ENCODE measurements around the gene SAMD15. TPM values are rescaled to one million over a fixed set of nuclear protein-coding genes. Genes with fewer than 3 reads are reported as not detected.

Gene SAMD15
- total RNA-seq, 1 experiment from 2014 or later: 0.86 TPM

- no peak overlapping the region for H3K27ac Mint-ChIP-seq (ENCODE audit: low read depth, unreplicated experiment)
- no peaks in the 10 kb centered on the region for H3K36me3 Mint-ChIP-seq (ENCODE audit: insufficient read depth, unreplicated experiment)
- no TSS peak for BruUV-seq (replicated peaks)
- no peak for TF ChIP-seq CTCF (IDR thresholded peaks at IDR 0.05; ENCODE audit: unreplicated experiment)
- intact Hi-C loops (cut with micrococcal nuclease): no loop called here
- ChIA-PET CTCF (no interaction called here), POLR2A (no interaction called here)
- peaks cover 9% of the 10 kb centered on the region for H3K9me3 Mint-ChIP-seq (ENCODE audit: unreplicated experiment)
- peaks cover 7% of the 10 kb centered on the region for H3K4me1 Mint-ChIP-seq (ENCODE audit: insufficient read depth, unreplicated experiment)
- no peaks in the 10 kb centered on the region for H3K27me3 Mint-ChIP-seq (ENCODE audit: insufficient read depth, unreplicated experiment)
- no peak overlapping the region for H3K4me3 Mint-ChIP-seq (ENCODE audit: unreplicated experiment)
- no peak for DNase-seq (ENCODE audit: unreplicated experiment)
Measured at GRCh38 chr14:77416836-77417235, 39.7 kb downstream of the SAMD15 start.

GRCh38 chr14:77421201-77421600, 44.0 kb downstream of the SAMD15 start:
- intact Hi-C loops (cut with micrococcal nuclease): no loop called here
- TF ChIP-seq CTCF (IDR thresholded peaks at IDR 0.05; ENCODE audit: unreplicated experiment): no peak
- H3K27ac Mint-ChIP-seq (ENCODE audit: low read depth, unreplicated experiment): no peak overlapping the region
- CTCF ChIA-PET: interaction anchor here (0.6 kb wide), 1 partner anchor 22 kb away, joined by 3 read pairs; no protein-coding TSS in a partner anchor
- H3K4me3 Mint-ChIP-seq (ENCODE audit: unreplicated experiment): no peak overlapping the region
- no TSS peak for BruUV-seq (replicated peaks)
- peaks cover 9% of the 10 kb centered on the region for H3K9me3 Mint-ChIP-seq (ENCODE audit: unreplicated experiment)
- H3K27me3 Mint-ChIP-seq (ENCODE audit: insufficient read depth, unreplicated experiment): no peaks in the 10 kb centered on the region
- peaks cover 7% of the 10 kb centered on the region for H3K4me1 Mint-ChIP-seq (ENCODE audit: insufficient read depth, unreplicated experiment)
- DNase-seq (ENCODE audit: unreplicated experiment): no peak
- POLR2A ChIA-PET: interaction anchor here (0.7 kb wide), 1 partner anchor 89 kb away, joined by 3 read pairs; no protein-coding TSS in a partner anchor
- H3K36me3 Mint-ChIP-seq (ENCODE audit: insufficient read depth, unreplicated experiment): peaks cover 37% of the 10 kb centered on the region

GRCh38 chr14:77423423-77423822, 46.2 kb downstream of the SAMD15 start, which contains the start of gene NOXRED1:
Gene NOXRED1, minus strand, starts transcription at chr14:77423523. Its CDS starts 634 bp downstream, at chr14:77422889.
- Mint-ChIP-seq H3K36me3 (ENCODE audit: insufficient read depth, unreplicated experiment) (peaks cover 59% of the 10 kb centered on the region), H3K27ac (ENCODE audit: low read depth, unreplicated experiment) (no peak within 1 kb of the TSS)

GRCh38 chr14:77424862-77425261, 47.7 kb downstream of the SAMD15 start:
- intact Hi-C loops (cut with micrococcal nuclease): no loop called here
- no peaks in the 10 kb centered on the region for H3K27me3 Mint-ChIP-seq (ENCODE audit: insufficient read depth, unreplicated experiment)
- TF ChIP-seq CTCF (IDR thresholded peaks at IDR 0.05; ENCODE audit: unreplicated experiment): no peak
- ChIA-PET POLR2A (interaction anchor here (0.6 kb wide), 1 partner anchor 47 kb away, joined by 4 read pairs; no protein-coding TSS in a partner anchor), CTCF (no interaction called here)
- H3K4me3 Mint-ChIP-seq (ENCODE audit: unreplicated experiment): no peak overlapping the region
- no TSS peak for BruUV-seq (replicated peaks)
- H3K9me3 Mint-ChIP-seq (ENCODE audit: unreplicated experiment): peaks cover 5% of the 10 kb centered on the region
- H3K27ac Mint-ChIP-seq (ENCODE audit: low read depth, unreplicated experiment): no peak overlapping the region
- DNase-seq (ENCODE audit: unreplicated experiment): no peak
- peaks cover 73% of the 10 kb centered on the region for H3K36me3 Mint-ChIP-seq (ENCODE audit: insufficient read depth, unreplicated experiment)
- peaks cover 7% of the 10 kb centered on the region for H3K4me1 Mint-ChIP-seq (ENCODE audit: insufficient read depth, unreplicated experiment)

More at GRCh38 chr14:77423423-77423822, 46.2 kb downstream of the SAMD15 start, which contains the start of gene NOXRED1:
- ChIA-PET CTCF (no interaction called here), POLR2A (no interaction called here)
- no peak within 1 kb of the TSS for H3K4me3 Mint-ChIP-seq (ENCODE audit: unreplicated experiment)
- TF ChIP-seq CTCF (IDR thresholded peaks at IDR 0.05; ENCODE audit: unreplicated experiment): no peak
- H3K9me3 Mint-ChIP-seq (ENCODE audit: unreplicated experiment): peaks cover 9% of the 10 kb centered on the region
- H3K4me1 Mint-ChIP-seq (ENCODE audit: insufficient read depth, unreplicated experiment): peaks cover 7% of the 10 kb centered on the region
- intact Hi-C loops (cut with micrococcal nuclease): no loop called here
- no peaks in the 10 kb centered on the region for H3K27me3 Mint-ChIP-seq (ENCODE audit: insufficient read depth, unreplicated experiment)
- no TSS peak for BruUV-seq (replicated peaks)
- DNase-seq (ENCODE audit: unreplicated experiment): no peak

Data from MCF 10A (cell line).